Gastroesophageal sphincter (tissue), 3 donors: ENCODE measurements around the gene ELK4.

ENCODE experiments used
- EP300 ChIP-seq: sonication (generic); formaldehyde crosslinking; IDR thresholded peaks from one replicate; pipeline ENCODE4 v1.6.1; 2017; ENCODE audit warnings: antibody characterized with exemption, mild to moderate bottlenecking
- POLR2A ChIP-seq, 2 donors: fragments of 450-650 bp; IDR thresholded peaks; one replicate each; pipeline ENCODE4 v1.6.1; 2017; ENCODE audit warnings: antibody characterized with exemption in 2 of 2, mild to moderate bottlenecking in 2 of 2, moderate library complexity in 1 of 2
- TF ChIP-seq, protein P1 (sequence below), 4 experiments: fragments of 200-600 bp in 2 of 4; fragments of 450-650 bp in 2 of 4; sonication (generic) in 1 of 4; IDR thresholded peaks; one replicate each; pipeline ENCODE4 v1.5.1; 2017 to 2019; ENCODE audit warnings: antibody characterized with exemption in 4 of 4, mild to moderate bottlenecking in 2 of 4, moderate library complexity in 2 of 4

DNA sequence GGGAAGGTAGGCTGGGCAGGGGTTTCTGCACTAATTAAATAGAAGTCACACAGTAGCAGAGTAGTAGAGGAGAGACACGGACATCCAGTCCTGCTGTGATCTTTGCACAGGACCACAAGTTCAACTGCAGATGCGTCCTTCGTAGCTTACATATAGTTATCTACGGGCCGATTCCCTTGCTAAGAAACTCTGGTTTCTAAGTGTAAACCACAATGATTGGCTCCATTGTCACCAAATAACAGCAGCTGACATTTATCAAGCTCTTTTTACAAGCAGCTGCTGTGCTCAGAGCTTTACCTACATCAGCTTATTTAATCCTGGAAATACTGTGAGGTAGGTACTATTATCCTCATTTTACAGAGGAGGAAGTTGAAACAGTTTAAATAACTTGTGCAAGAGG is 45.4 kb upstream of the ELK4 start:
- TF ChIP-seq, protein P1, sequence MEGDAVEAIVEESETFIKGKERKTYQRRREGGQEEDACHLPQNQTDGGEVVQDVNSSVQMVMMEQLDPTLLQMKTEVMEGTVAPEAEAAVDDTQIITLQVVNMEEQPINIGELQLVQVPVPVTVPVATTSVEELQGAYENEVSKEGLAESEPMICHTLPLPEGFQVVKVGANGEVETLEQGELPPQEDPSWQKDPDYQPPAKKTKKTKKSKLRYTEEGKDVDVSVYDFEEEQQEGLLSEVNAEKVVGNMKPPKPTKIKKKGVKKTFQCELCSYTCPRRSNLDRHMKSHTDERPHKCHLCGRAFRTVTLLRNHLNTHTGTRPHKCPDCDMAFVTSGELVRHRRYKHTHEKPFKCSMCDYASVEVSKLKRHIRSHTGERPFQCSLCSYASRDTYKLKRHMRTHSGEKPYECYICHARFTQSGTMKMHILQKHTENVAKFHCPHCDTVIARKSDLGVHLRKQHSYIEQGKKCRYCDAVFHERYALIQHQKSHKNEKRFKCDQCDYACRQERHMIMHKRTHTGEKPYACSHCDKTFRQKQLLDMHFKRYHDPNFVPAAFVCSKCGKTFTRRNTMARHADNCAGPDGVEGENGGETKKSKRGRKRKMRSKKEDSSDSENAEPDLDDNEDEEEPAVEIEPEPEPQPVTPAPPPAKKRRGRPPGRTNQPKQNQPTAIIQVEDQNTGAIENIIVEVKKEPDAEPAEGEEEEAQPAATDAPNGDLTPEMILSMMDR (IDR thresholded peaks at IDR 0.05), result no peak
- no peak for TF ChIP-seq POLR2A (IDR thresholded peaks at IDR 0.05)
- TF ChIP-seq EP300, result no peak
